HepG2 (cell line): ENCODE data around the gene LYZ. TPM values are rescaled to one million over a fixed set of nuclear protein-coding genes. Genes with fewer than 3 reads are reported as not detected.

Experiments used
- ATRX ChIP-seq: sonication (generic); formaldehyde crosslinking; IDR thresholded peaks from 2 replicates; pipeline ENCODE4 v1.4.0; 2020; ENCODE audit warnings: missing genetic modification reagents, borderline replicate concordance
- GABPA ChIP-seq, 2 experiments: IDR thresholded peaks; 2 replicates each; pipeline ENCODE4 v1.6.1; 2011 to 2016; ENCODE audit warnings: low read depth in 2 of 2, low read length in 1 of 2, missing biosample characterization in 1 of 2, missing genetic modification characterization in 1 of 2
- HES4 ChIP-seq: sonication (generic); formaldehyde crosslinking; IDR thresholded peaks from 2 replicates; pipeline ENCODE4 v1.9.0; 2021; ENCODE audit warnings: mild to moderate bottlenecking, missing genetic modification reagents, borderline replicate concordance
- HHEX ChIP-seq: IDR thresholded peaks from 2 replicates; pipeline ENCODE4 v1.6.1; 2016; ENCODE audit warnings: control low read depth
- HIC2 ChIP-seq: sonication (generic); formaldehyde crosslinking; IDR thresholded peaks from 2 replicates; pipeline ENCODE4 v1.9.0; 2022; ENCODE audit warnings: low read depth, missing genetic modification reagents
- HOXA7 ChIP-seq: sonication (generic); formaldehyde crosslinking; IDR thresholded peaks from 2 replicates; pipeline ENCODE4 v1.8.1; 2022; ENCODE audit warnings: mild to moderate bottlenecking, missing genetic modification reagents, moderate library complexity
- IKZF1 ChIP-seq: fragments of 450-650 bp; IDR thresholded peaks from 2 replicates; pipeline ENCODE4 v1.7.1; 2016
- JDP2 ChIP-seq: sonication (generic); formaldehyde crosslinking; IDR thresholded peaks from 2 replicates; pipeline ENCODE4 v1.8.1; 2022; ENCODE audit warnings: missing genetic modification reagents, borderline replicate concordance
- PPARG ChIP-seq: conservative IDR thresholded peaks from 2 replicates; pipeline ENCODE4 v1.6.1; 2016; ENCODE audit warnings: missing biosample characterization, missing genetic modification reagents
- PRMT3 ChIP-seq: sonication (generic); formaldehyde crosslinking; IDR thresholded peaks from 2 replicates; pipeline ENCODE4 v1.8.1; 2022; ENCODE audit warnings: low read depth, mild to moderate bottlenecking, moderate library complexity, missing genetic modification reagents, borderline replicate concordance
- TFDP2 ChIP-seq: sonication (generic); formaldehyde crosslinking; IDR thresholded peaks from 2 replicates; pipeline ENCODE4 v1.4.0; 2020; ENCODE audit warnings: missing genetic modification reagents
- ZBTB42 ChIP-seq: sonication (generic); formaldehyde crosslinking; IDR thresholded peaks from 2 replicates; pipeline ENCODE4 v1.5.0; 2020; ENCODE audit warnings: mild to moderate bottlenecking, missing genetic modification reagents
- ZFP36L1 ChIP-seq: sonication (generic); formaldehyde crosslinking; IDR thresholded peaks from 2 replicates; pipeline ENCODE4 v1.8.0; 2022; ENCODE audit warnings: mild to moderate bottlenecking, missing genetic modification reagents, moderate library complexity
- ZNF333 ChIP-seq: sonication (generic); formaldehyde crosslinking; IDR thresholded peaks from 2 replicates; pipeline ENCODE4 v1.4.0; 2020; ENCODE audit warnings: mild to moderate bottlenecking, missing genetic modification reagents, borderline replicate concordance
- ZNF468 ChIP-seq: sonication (generic); formaldehyde crosslinking; IDR thresholded peaks from 2 replicates; pipeline ENCODE4 v1.8.0; 2022; ENCODE audit warnings: mild to moderate bottlenecking, moderate library complexity, missing genetic modification reagents
- ZNF513 ChIP-seq: sonication (generic); formaldehyde crosslinking; conservative IDR thresholded peaks from 2 replicates; pipeline ENCODE4 v1.5.0; 2020; ENCODE audit warnings: missing genetic modification reagents
- polyA plus RNA-seq, 8 experiments: library from polyadenylated mRNA; depleted of rRNA in 3 of 8; stranded (reverse) in 7 of 8; unstranded in 1 of 8; fragments of >200 nt; fragmentation: Illumina TruSeq in 4 of 8; extraction: Trizol in 4 of 8; gene quantifications; 2 replicates each; pipeline versions ENCODE4 v1.2.1 to v1.2.3, GENCODE V29; 2011 to 2016; ENCODE audit warnings: low read depth in 4 of 8, missing spikeins in 1 of 8, mixed read lengths in 1 of 8; ENCODE audit not compliant: insufficient read depth in 1 of 8
- total RNA-seq, 5 experiments: library from RNA; depleted of rRNA; stranded (reverse); fragments of >200 nt; fragmentation: Illumina TruSeq; extraction: Trizol; gene quantifications; 2 replicates each; pipeline ENCODE4 v1.2.3, GENCODE V29; 2016; ENCODE audit warnings: low read depth in 1 of 5
- TF ChIP-seq, protein P1 (sequence below): sonication (generic); formaldehyde crosslinking; IDR thresholded peaks from 2 replicates; pipeline ENCODE4 v1.5.0; 2020; ENCODE audit warnings: mild to moderate bottlenecking, missing genetic modification reagents, borderline replicate concordance
- TF ChIP-seq, protein P2 (sequence below): sonication (generic); formaldehyde crosslinking; IDR thresholded peaks from 2 replicates; pipeline ENCODE4 v1.5.1; 2020; ENCODE audit warnings: mild to moderate bottlenecking, missing genetic modification reagents

The LYZ gene
- total and polyA plus RNA-seq, 2 of the 13 experiments (the other 11 are each of a cell fraction or from before 2014, with no cell fraction given) = 1,788 to 2,054 TPM

DNA sequence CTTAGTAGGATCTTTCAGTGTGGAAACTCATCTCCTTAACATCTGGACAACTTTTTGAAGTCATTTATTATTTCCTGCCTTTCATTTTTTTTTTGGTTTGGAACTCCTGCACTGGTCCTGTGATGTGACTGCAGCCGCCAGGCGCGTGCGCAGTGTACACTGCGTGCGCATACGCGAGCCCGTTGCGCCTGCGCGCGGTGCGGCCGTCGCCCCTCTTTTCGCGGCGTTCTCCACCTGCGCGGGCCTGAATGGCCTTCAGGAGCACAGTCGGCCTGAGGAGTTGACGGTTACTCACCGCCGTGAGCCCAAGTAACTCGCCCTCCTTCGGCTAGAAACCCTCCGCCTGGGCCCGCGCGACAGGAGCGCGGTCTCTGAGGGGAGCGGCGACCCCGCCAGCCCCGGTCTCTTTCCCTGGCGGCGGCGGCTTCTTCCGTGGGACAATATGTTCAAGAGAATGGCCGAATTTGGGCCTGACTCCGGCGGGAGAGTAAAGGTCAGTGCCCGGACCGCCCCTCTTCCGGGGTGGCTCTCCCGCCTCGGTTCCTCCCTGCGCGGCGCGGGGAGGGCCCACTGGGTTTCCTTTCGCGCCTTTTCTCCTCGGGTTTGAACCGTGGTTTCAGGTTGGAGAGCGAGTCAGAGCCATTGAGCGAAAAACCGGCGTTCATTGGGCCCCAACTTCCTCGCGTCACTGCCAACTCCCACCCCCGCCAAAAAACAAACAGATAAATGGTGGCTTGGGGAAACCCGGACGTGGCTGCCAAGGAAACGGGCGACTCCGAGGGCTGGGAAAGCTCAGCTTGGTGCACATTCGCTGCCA lies 11.6 kb downstream of the LYZ start, which contains the start of gene YEATS4 (continued):
- TF ChIP-seq, protein P1, sequence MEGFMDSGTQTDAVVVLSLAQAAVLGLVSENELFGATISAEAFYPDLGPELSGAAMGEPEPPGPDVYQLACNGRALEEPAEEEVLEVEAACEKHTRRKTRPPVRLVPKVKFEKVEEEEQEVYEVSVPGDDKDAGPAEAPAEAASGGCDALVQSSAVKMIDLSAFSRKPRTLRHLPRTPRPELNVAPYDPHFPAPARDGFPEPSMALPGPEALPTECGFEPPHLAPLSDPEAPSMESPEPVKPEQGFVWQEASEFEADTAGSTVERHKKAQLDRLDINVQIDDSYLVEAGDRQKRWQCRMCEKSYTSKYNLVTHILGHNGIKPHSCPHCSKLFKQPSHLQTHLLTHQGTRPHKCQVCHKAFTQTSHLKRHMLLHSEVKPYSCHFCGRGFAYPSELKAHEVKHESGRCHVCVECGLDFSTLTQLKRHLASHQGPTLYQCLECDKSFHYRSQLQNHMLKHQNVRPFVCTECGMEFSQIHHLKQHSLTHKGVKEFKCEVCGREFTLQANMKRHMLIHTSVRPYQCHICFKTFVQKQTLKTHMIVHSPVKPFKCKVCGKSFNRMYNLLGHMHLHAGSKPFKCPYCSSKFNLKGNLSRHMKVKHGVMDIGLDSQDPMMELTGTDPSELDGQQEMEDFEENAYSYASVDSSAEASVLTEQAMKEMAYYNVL (CRISPR knock-in tag) = peak; percentile 78; the same call in 1 of the 2 replicates
- TF ChIP-seq HHEX (no peak), HES4 (peak; percentile 36; the same call in 1 of the 2 replicates), PPARG (CRISPR knock-in tag) (peak; percentile 58), HOXA7 (CRISPR knock-in tag) (no peak), GABPA (IDR thresholded peaks at IDR 0.05; ENCODE audit: low read depth, low read length) (no peak; the same call in 1 of the 2 replicates), GABPA (CRISPR knock-in tag; IDR thresholded peaks at IDR 0.05; ENCODE audit: low read depth) (peak; percentile 72), ATRX (no peak), ZBTB42 (no peak), JDP2 (CRISPR knock-in tag) (no peak), ZFP36L1 (CRISPR knock-in tag) (peak; percentile 64; the same call in 1 of the 2 replicates), PRMT3 (CRISPR knock-in tag) (0 out of 2 replicates have a peak, but pooled peaks have one; percentile 61), ZNF513 (CRISPR knock-in tag) (no peak), HIC2 (CRISPR knock-in tag) (0 out of 2 replicates have a peak, but pooled peaks have one; percentile 33), ZNF333 (CRISPR knock-in tag) (peak; percentile 92), ZNF468 (CRISPR knock-in tag) (0 out of 2 replicates have a peak, but pooled peaks have one; percentile 75), IKZF1 (no peak), TFDP2 (CRISPR knock-in tag) (peak; percentile 99)
- TF ChIP-seq, protein P2, sequence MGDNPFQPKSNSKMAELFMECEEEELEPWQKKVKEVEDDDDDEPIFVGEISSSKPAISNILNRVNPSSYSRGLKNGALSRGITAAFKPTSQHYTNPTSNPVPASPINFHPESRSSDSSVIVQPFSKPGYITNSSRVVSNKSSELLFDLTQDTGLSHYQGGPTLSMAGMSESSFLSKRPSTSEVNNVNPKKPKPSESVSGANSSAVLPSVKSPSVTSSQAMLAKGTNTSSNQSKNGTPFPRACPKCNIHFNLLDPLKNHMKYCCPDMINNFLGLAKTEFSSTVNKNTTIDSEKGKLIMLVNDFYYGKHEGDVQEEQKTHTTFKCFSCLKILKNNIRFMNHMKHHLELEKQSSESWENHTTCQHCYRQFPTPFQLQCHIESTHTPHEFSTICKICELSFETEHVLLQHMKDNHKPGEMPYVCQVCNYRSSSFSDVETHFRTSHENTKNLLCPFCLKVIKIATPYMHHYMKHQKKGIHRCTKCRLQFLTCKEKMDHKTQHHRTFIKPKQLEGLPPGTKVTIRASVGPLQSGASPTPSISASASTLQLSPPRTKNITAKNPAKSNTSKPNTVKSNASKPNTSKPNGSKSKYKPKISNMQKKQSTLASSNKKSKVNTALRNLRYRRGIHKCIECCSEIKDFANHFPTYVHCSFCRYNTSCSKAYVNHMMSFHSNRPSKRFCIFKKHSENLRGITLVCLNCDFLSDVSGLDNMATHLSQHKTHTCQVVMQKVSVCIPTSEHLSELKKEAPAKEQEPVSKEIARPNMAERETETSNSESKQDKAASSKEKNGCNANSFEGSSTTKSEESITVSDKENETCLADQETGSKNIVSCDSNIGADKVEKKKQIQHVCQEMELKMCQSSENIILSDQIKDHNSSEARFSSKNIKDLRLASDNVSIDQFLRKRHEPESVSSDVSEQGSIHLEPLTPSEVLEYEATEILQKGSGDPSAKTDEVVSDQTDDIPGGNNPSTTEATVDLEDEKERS (CRISPR knock-in tag) = peak; percentile 71; the same call in 1 of the 2 replicates
